GM18508 (cell line): ENCODE results near the gene ZNF668.
A peak's percentile ranks its signal among the peaks of the same experiment; 100 is the strongest.

Experiments
- ATAC-seq: cut with Tn5 transposase; IDR thresholded peaks from one replicate; pipeline ENCODE4 v1.9.1; 2021; ENCODE audit warnings: moderate number of reproducible peaks; ENCODE audit not compliant: insufficient read depth, unreplicated experiment

ZNF668 gene

DNA sequence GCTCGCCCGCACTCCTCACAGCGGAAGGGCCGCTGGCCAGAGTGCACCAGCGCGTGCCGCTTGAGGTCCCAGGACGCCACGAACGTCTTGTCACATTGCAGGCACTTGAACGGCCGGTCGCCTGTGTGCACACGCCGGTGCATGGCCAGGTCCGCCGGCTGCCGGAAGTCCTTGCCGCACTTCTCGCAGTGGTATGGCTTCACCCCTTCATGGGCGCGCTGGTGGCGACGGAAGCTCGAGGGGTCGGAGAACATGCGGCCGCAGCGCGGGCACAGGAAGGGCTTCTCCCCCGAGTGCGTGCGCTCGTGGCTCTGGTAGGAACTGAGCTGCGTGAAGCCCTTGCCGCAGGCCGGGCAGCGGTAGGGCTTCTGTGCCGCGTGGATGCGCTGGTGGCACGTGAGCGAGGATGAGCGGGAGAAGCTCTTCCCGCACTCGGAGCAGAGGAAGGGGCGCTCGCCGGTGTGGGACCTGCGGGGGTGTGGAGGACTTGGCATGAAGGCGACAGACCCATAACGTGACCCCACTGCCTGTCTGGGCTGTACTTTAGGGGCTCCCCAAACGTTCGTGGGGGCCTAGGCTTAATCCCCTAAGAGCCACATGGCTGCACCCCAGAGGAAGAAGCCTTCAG lies 12.1 kb downstream of the ZNF668 start:
- no peak for ATAC-seq

- no peak for ATAC-seq
Observed at GRCh38 chr16:31061126-31061812, 12.8 kb downstream of the ZNF668 start.

DNA sequence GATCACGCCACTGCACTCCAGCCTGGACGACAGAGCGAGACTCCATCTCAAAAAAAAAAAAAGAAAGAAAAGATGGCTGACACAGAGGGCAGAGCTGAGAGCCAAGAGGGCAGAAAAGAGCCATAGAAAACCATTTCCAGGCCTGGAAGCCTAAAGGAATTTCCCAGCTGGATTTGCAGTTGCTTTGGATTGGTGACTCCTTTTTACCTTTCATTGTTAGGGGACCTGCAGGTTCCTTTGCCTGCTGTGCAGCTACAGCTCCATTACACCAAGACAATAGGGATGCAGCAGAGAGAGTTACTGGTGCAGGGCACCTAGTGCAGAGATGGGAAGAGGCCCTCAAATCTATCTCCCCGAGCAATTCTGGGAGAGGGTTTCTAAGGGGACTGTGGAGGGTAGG lies 18.4 kb downstream of the ZNF668 start:
- ATAC-seq = no peak

- no peak for ATAC-seq
Observed at GRCh38 chr16:31052114-31052513, 21.9 kb downstream of the ZNF668 start.

GRCh38 chr16:31050280-31051030 lies 23.6 kb downstream of the ZNF668 start:
- no peak for ATAC-seq

DNA sequence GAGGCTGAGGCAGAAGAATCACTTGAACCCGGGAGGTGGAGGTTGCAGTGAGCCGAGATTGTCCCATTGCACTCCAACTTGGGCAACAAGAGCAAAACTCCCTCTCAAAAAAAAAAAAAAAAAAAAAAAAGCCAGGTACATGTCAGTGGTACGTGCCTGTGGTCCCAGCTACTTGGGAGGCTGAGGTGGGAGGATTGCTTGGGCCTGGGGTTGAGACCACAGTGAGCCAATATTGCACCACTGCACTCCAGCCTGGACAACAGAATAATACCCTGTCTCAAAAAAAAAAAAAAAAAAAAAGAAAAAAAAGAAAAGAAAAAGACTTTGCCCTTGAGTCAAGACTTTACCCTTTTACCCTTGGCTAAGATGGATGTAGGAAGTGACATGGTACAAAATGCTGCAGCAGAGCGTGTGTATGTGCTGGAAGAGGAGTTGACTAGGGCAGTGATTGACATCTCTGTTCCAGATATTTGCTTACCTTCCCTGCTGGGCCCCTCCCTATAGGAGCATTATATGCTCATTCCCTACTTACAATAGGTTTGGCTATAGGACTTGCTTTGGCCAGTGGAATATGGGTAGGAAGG lies 30.1 kb downstream of the ZNF668 start:
- ATAC-seq = no peak

DNA sequence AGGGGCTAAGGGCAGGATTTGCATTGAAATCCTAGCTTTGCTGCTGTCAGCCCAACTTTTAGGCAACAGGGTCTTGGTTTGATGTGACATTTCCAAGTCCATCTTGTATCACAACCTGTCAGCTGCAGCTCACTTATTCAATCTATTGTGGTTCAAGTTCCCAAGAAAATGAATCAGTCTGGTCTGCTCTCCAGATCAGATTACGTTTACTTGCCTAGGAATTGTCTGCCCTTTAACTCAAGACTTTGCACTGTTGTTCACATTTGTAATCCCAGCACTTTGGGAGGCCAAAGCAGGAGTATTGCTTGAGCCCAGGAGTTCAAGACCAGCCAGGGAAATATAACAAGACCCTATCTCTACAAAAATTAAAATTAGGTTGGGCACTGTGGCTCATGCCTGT lies 30.7 kb downstream of the ZNF668 start:
- ATAC-seq = no peak

- no peak for ATAC-seq
Observed at GRCh38 chr16:31042866-31043265, 31.2 kb downstream of the ZNF668 start.

- no peak for ATAC-seq
Observed at GRCh38 chr16:31038993-31039392, 35.0 kb downstream of the ZNF668 start.

DNA sequence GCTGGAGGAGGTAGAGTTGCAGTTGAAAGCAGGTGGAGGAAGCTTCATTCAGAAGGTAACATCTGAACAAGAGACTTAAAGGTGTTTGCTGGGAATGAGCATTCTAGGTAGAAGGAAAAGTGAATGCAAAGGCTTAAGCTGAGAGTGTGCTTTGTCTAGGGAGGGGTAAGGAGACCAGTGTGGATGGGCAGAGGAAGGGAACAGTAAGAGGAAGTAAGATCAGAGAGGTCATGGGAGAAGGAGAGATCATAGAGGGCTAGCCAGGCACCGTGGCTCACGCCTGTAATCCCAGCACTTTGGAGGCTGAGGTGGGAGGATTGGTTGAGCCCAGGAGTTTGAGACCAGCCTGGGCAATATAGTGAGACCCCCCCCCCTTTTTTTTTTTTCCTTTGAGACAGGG lies 37.3 kb downstream of the ZNF668 start:
- no peak for ATAC-seq

DNA sequence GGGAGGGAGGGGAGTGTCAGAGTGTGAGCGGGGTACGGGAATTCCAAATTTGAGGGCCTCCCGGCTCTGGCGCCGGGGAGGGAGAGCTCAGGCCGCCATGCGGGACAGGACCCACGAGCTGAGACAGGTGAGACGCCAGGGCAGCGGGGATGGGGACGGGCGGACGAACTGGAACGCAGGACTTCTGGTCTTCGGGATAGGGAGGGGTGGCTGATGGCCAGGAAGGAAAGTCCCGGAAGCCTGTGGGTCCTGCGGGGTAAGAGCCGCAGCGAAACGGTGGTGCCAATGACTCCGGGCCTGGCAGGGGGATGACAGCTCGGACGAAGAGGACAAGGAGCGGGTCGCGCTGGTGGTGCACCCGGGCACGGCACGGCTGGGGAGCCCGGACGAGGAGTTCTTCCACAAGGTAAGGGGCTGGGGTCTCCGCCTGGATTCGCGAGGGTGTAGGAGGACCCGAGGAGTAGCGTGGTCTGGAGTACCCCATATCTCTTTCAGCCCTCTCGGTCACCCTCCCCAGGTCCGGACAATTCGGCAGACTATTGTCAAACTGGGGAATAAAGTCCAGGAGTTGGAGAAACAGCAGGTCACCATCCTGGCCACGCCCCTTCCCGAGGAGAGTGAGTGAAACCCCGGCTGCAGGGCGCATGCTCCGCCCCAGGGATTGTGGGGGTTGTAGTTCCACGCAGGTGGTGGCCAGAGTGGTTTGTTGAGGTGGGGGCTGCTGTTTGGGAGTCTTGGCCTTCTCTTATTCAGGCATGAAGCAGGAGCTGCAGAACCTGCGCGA lies 40.1 kb downstream of the ZNF668 start:
- peak; percentile 33 for ATAC-seq

- ATAC-seq = peak; percentile 55
Observed at GRCh38 chr16:31032736-31033708, 41.0 kb downstream of the ZNF668 start, which contains the start of gene STX4. STX4 (plus strand) TSS chr16:31033558; CDS start chr16:31033806, 248 bp downstream.

GRCh38 chr16:31031276-31031675 lies 42.8 kb downstream of the ZNF668 start:
- no peak for ATAC-seq

DNA sequence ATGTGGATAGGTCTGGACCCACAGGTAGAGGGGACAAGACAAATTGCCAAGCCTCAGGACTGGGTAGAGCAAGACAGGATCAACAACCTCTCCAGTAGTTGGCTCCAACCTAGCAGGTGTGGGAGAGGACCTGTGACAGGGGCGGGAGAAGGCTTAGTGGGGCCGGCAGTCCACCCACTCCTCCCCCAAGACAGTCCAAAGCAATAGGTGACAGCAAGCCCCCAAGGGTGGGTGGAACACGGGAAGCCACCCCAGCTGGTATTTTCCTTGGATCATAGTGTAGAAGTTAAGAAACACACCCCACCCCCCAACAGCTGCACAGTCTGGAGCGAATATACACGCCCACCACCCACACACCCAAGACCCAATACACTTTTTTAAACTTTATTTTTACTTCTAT lies 44.8 kb downstream of the ZNF668 start:
- no peak for ATAC-seq

- ATAC-seq = no peak
Observed at GRCh38 chr16:31025339-31025738, 48.7 kb downstream of the ZNF668 start.

DNA sequence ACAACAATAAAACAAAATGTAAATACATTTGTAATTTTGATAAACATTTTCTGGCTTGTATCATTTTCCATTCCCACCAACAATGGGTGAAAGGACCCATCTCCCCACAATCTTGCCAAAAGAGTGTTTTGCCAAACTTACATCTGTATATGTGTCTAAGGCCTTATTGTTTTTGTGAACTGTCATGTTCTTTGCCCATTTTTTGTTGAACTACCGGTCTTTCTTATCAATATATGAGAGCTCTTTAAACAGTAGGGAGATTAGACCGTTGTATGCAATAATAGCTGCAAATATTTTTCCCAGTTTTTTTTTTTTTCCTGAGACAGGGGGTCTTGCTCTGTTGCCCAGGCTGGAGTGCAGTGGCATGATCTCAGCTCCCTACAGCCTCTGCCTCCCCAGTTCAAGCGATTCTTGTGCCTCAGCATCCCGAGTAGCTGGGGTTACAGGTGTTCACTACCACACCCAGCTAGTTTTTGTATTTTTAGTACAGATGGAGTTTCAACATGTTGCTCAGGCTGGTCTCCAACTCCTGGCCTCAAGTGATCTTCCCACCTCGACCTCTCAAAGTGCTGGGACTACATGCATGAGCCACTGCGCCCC lies 50.3 kb downstream of the ZNF668 start:
- ATAC-seq = no peak

GRCh38 chr16:31023252-31023602 lies 50.8 kb downstream of the ZNF668 start:
- ATAC-seq = no peak

DNA sequence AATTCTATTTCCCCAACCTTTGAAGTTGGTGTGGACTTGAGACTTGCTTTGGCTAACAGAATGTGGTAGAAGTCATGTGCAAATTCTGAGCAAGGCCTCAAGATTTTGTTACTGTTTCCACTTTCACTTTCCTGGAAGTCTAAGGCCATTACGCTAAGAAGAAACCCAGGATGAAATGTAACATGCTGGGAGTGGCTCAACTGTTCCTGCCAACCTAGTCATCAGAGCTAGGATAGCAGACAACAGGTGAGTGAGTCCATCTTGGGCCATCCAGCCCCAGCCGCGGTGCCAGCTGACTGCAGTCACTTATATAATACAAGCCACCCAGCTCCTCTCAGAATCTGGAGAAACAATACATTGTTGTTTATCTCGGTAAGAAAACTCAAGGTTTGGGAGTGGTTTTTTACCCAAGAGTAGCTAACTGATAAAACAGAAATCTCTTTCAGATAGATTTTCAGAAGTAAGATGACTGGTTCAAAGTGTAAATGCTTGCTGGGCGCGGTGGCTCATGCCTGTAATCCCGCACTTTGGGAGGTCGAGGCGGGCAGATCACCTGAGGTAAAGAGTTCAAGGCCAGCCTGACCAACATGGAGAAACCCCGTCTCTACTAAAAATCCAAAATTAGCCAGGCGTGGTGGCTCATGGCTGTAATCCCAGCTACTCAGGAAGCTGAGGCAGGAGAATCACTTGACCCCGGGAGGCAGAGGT lies 51.3 kb downstream of the ZNF668 start:
- no peak for ATAC-seq
